Fibroblast of gingiva (primary cell): ENCODE results near the gene FYTTD1.

Experiments
- DNase-seq: peaks from one replicate; pipeline ENCODE4 v3.0.0-alpha.2; 2011; ENCODE audit warnings: low read depth

Gene FYTTD1

GRCh38 chr3:197737319-197737649 lies 12.4 kb upstream of the FYTTD1 start:
- DNase-seq = no peak

- DNase-seq = no peak
These were observed 11.8 kb upstream of the FYTTD1 start for GRCh38 chr3:197737749-197738462.

GRCh38 chr3:197742787-197743186 lies 6.9 kb upstream of the FYTTD1 start:
- no peak for DNase-seq

GRCh38 chr3:197746209-197746608 lies 3.5 kb upstream of the FYTTD1 start:
- DNase-seq = no peak

- DNase-seq = no peak
These were observed 2.9 kb upstream of the FYTTD1 start for GRCh38 chr3:197746801-197747237.

GRCh38 chr3:197748597-197749314 lies 927 bp upstream of the FYTTD1 start:
- DNase-seq = peak; percentile 78

GRCh38 chr3:197749315-197749600 lies 425 bp upstream of the FYTTD1 start:
- DNase-seq = peak; percentile 38

- peak; percentile 56 for DNase-seq
These were observed 731 bp downstream of the FYTTD1 start for GRCh38 chr3:197750396-197750831.

GRCh38 chr3:197750858-197751737 lies 1.4 kb downstream of the FYTTD1 start:
- DNase-seq = peak; percentile 44

- no peak for DNase-seq
These were observed 2.4 kb downstream of the FYTTD1 start for GRCh38 chr3:197752107-197752506.

GRCh38 chr3:197753263-197753662 lies 3.6 kb downstream of the FYTTD1 start:
- DNase-seq = no peak

- no peak for DNase-seq
These were observed 7.0 kb downstream of the FYTTD1 start for GRCh38 chr3:197756704-197757103.

GRCh38 chr3:197758512-197758911 lies 8.8 kb downstream of the FYTTD1 start:
- DNase-seq = no peak

- no peak for DNase-seq
These were observed 12.1 kb downstream of the FYTTD1 start for GRCh38 chr3:197761784-197762183.

- DNase-seq = no peak
These were observed 25.6 kb downstream of the FYTTD1 start for GRCh38 chr3:197775317-197775716.

GRCh38 chr3:197782230-197782629 lies 32.5 kb downstream of the FYTTD1 start:
- DNase-seq = no peak

GRCh38 chr3:197784019-197784585 lies 34.4 kb downstream of the FYTTD1 start:
- no peak for DNase-seq

- no peak for DNase-seq
These were observed 37.7 kb downstream of the FYTTD1 start for GRCh38 chr3:197787412-197787811.

- no peak for DNase-seq
These were observed 39.6 kb downstream of the FYTTD1 start for GRCh38 chr3:197789309-197789708.

GRCh38 chr3:197790033-197790432 lies 40.4 kb downstream of the FYTTD1 start:
- DNase-seq = no peak

GRCh38 chr3:197791113-197791891 lies 41.6 kb downstream of the FYTTD1 start, which contains the start of gene LRCH3:
TSS of gene LRCH3 (plus strand) at chr3:197791254. CDS start at chr3:197791279, 25 bp downstream.
- peak; percentile 74 for DNase-seq
